ENCODE results near the gene TLE2. TPM values are rescaled to one million over a fixed set of nuclear protein-coding genes. Genes with fewer than 3 reads are reported as not detected.
"Not testable (repeated sequence)": the region's sequence is repeated elsewhere in the genome, so short reads cannot be mapped to it uniquely, and the experiment has no call there.

The TLE2 gene
- total RNA-seq, 1 donor from 2014 or later, result 13.7 TPM

- no peak for DNase-seq (ENCODE audit: low spot score)
- no peak overlapping the region for H3K4me3 Mint-ChIP-seq (ENCODE audit: unreplicated experiment)
- no peaks in the 10 kb centered on the region for H3K4me1 Mint-ChIP-seq (ENCODE audit: low read depth)
- H3K9me3 Mint-ChIP-seq (ENCODE audit: low read depth), result no peaks in the 10 kb centered on the region
- H3K36me3 Mint-ChIP-seq (ENCODE audit: low read depth), result peaks cover 6% of the 10 kb centered on the region
- TF ChIP-seq, protein P1, sequence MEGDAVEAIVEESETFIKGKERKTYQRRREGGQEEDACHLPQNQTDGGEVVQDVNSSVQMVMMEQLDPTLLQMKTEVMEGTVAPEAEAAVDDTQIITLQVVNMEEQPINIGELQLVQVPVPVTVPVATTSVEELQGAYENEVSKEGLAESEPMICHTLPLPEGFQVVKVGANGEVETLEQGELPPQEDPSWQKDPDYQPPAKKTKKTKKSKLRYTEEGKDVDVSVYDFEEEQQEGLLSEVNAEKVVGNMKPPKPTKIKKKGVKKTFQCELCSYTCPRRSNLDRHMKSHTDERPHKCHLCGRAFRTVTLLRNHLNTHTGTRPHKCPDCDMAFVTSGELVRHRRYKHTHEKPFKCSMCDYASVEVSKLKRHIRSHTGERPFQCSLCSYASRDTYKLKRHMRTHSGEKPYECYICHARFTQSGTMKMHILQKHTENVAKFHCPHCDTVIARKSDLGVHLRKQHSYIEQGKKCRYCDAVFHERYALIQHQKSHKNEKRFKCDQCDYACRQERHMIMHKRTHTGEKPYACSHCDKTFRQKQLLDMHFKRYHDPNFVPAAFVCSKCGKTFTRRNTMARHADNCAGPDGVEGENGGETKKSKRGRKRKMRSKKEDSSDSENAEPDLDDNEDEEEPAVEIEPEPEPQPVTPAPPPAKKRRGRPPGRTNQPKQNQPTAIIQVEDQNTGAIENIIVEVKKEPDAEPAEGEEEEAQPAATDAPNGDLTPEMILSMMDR (IDR thresholded peaks at IDR 0.05), result no peak
- peaks cover 9% of the 10 kb centered on the region for H3K27me3 Mint-ChIP-seq (ENCODE audit: low read depth)
- H3K27ac Mint-ChIP-seq (ENCODE audit: unreplicated experiment), result no peak overlapping the region
Measured at GRCh38 chr19:2994588-2995131, 34.4 kb downstream of the TLE2 start.

GRCh38 chr19:2993579-2993978 is 35.5 kb downstream of the TLE2 start:
- H3K27ac Mint-ChIP-seq (ENCODE audit: unreplicated experiment), result no peak overlapping the region
- no peaks in the 10 kb centered on the region for H3K9me3 Mint-ChIP-seq (ENCODE audit: low read depth)
- H3K36me3 Mint-ChIP-seq (ENCODE audit: low read depth), result peaks cover 2% of the 10 kb centered on the region
- TF ChIP-seq, protein P1 (IDR thresholded peaks at IDR 0.05), result no peak
- peaks cover 9% of the 10 kb centered on the region for H3K27me3 Mint-ChIP-seq (ENCODE audit: low read depth)
- DNase-seq (ENCODE audit: low spot score), result no peak
- H3K4me3 Mint-ChIP-seq (ENCODE audit: unreplicated experiment), result no peak overlapping the region
- no peaks in the 10 kb centered on the region for H3K4me1 Mint-ChIP-seq (ENCODE audit: low read depth)

DNA sequence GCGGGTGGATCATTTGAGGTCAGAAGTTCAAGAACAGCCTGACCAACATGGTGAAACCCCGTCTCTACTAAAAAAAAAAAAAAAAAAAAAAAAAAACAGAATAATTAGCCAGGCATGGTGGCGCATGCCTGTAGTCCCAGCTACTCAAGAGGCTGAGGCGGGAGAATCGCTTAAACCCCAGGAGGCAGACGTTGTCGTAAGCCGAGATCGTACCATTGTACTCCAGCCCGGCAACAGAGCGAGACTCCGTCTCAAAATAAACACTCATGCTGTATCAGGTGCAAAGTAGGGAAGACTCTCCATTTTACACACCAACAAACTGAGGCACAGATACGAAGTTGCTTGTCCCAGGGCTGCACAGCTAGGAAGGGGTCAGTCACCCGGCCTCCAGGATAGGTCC is 36.1 kb downstream of the TLE2 start:
- no peak for DNase-seq (ENCODE audit: low spot score)
- TF ChIP-seq, protein P1 (IDR thresholded peaks at IDR 0.05), result no peak
- H3K4me1 Mint-ChIP-seq (ENCODE audit: low read depth), result no peaks in the 10 kb centered on the region
- H3K9me3 Mint-ChIP-seq (ENCODE audit: low read depth), result no peaks in the 10 kb centered on the region
- H3K4me3 Mint-ChIP-seq (ENCODE audit: unreplicated experiment), result no peak overlapping the region
- H3K27me3 Mint-ChIP-seq (ENCODE audit: low read depth), result peaks cover 9% of the 10 kb centered on the region
- H3K36me3 Mint-ChIP-seq (ENCODE audit: low read depth), result peaks cover 2% of the 10 kb centered on the region
- H3K27ac Mint-ChIP-seq (ENCODE audit: unreplicated experiment), result no peak overlapping the region

- not testable (repeated sequence) for H3K27ac Mint-ChIP-seq (ENCODE audit: unreplicated experiment); H3K4me1 Mint-ChIP-seq (ENCODE audit: low read depth); H3K27me3 Mint-ChIP-seq (ENCODE audit: low read depth)
Measured at GRCh38 chr19:2992333-2992732, 36.7 kb downstream of the TLE2 start.

DNA sequence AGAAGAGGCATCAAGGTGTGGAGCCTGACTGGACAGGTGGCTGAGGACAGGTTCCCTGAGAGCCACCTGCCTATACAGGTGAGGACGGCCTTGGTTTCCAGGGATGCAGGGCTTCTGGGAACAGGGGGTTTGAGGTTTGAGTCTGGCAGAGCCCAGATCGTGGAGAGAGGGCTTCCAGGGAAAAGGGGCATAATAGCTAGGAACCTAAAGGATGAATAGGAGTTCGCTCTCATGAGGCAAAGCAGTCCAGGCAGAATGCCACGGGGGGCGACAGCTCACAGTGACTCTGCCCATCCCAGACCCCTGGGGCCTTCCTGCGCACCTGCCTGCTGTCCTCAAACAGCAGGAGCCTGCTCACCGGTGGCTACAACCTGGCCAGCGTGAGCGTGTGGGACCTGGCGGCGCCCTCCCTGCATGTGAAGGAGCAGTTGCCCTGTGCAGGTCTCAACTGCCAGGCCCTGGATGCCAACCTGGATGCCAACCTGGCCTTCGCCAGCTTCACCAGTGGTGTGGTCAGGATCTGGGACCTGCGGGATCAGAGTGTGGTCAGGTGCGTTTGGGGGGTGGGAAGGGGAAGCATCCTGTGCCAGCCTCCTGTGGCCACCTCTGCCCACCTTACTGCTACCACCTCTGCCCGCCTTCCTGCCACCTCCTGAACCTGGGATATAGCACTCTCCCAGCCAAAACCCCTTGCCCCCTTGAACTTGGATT is 39.7 kb downstream of the TLE2 start:
- no peaks in the 10 kb centered on the region for H3K9me3 Mint-ChIP-seq (ENCODE audit: low read depth)
- no peak overlapping the region for H3K4me3 Mint-ChIP-seq (ENCODE audit: unreplicated experiment)
- H3K36me3 Mint-ChIP-seq (ENCODE audit: low read depth), result no peaks in the 10 kb centered on the region
- DNase-seq (ENCODE audit: low spot score), result no peak
- peaks cover 7% of the 10 kb centered on the region for H3K27me3 Mint-ChIP-seq (ENCODE audit: low read depth)
- H3K27ac Mint-ChIP-seq (ENCODE audit: unreplicated experiment), result no peak overlapping the region
- TF ChIP-seq, protein P1 (IDR thresholded peaks at IDR 0.05), result no peak
- H3K4me1 Mint-ChIP-seq (ENCODE audit: low read depth), result peaks cover 6% of the 10 kb centered on the region

More at GRCh38 chr19:2992333-2992732, 36.7 kb downstream of the TLE2 start:
- not testable (repeated sequence) for H3K36me3 Mint-ChIP-seq (ENCODE audit: low read depth); DNase-seq (ENCODE audit: low spot score); H3K9me3 Mint-ChIP-seq (ENCODE audit: low read depth); H3K4me3 Mint-ChIP-seq (ENCODE audit: unreplicated experiment)

DNA sequence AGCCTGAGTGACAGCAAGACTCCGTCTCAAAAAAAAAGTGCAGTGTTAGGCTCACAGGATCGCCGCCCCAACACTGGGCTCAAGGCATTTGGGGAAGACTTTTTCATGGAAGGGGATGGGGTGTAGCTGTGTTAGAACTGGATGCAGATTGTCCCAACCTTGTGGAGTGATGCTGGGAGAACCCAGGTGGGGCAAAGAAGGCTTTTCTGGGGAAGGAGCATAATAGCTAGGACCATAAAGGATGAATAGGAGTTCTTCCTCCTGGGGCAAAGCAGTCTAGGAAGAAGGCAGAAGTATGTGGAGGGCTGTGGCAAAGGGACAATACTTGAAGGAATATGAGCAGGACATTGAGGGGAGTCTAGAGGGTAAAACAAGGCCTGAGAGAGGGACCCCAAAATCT is 40.5 kb downstream of the TLE2 start:
- peaks cover 7% of the 10 kb centered on the region for H3K27me3 Mint-ChIP-seq (ENCODE audit: low read depth)
- DNase-seq (ENCODE audit: low spot score), result no peak
- TF ChIP-seq, protein P1 (IDR thresholded peaks at IDR 0.05), result no peak
- H3K27ac Mint-ChIP-seq (ENCODE audit: unreplicated experiment), result no peak overlapping the region
- H3K4me3 Mint-ChIP-seq (ENCODE audit: unreplicated experiment), result no peak overlapping the region
- H3K4me1 Mint-ChIP-seq (ENCODE audit: low read depth), result peaks cover 14% of the 10 kb centered on the region
- no peaks in the 10 kb centered on the region for H3K9me3 Mint-ChIP-seq (ENCODE audit: low read depth)
- H3K36me3 Mint-ChIP-seq (ENCODE audit: low read depth), result no peaks in the 10 kb centered on the region

Measured in chondrocyte (in vitro differentiated cells).